ENCODE data around the gene GPR85. TPM values are rescaled to one million over a fixed set of nuclear protein-coding genes. Genes with fewer than 3 reads are reported as not detected.

GPR85 gene
- total and polyA plus RNA-seq, 2 of the 4 experiments (the other 2 are of a cell fraction) = 1.7 to 5.4 TPM

DNA sequence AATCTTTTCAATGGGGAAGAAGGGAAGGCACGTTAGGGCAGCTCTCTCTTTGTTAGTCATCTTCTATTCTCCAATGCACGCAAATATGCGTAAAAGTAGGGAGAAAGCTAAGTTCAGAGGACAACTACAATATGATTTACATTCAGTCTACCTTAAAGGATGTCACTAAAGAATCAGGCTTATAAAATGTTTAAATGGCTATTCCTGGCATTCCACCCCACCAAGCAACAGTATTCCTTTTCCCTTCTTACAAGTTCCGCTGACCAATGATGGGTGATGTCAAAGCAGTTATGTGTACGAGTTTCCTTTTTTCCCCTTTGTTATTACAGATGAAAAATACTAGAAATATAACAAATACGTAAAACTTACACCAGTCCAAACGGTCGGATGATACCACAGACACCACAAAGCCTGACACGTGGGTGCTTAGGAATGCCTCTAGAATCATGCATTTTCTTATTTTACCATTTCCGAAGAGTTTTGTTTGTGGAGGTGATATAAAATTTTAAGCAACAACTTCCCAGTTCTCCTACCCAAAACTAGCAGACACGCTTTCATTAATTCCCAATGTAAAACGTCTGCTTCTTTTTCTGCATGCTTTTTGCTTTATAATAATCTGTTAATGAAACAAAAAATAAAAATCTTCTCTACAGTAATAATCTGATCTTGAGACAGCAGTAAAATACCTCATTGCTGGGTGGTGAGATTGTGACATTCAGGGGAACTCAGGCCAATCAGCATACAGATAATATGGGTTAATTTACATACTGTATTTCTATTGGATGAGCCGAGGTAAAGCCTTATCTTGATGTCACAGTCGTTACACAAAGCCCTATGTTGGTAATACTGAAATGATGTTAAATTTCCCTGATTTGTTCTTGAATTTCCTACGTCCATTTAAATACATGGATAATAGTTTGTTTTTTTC lies 708 bp upstream of the GPR85 start:
- Histone ChIP-seq H3K56ac (ENCODE audit: extremely low read depth, insufficient read depth, low read length) (no peak overlapping the region), H4K8ac (ENCODE audit: low read depth in 2 of 2, low read length in 2 of 2) (peak overlapping the region; percentile 31 to 36; a peak in 3 of 4 replicates), H4K91ac (ENCODE audit: insufficient read depth, low read depth, low read length) (no peak overlapping the region), H3K9me3 (ENCODE audit: control insufficient read depth, insufficient read depth, low read length) (no peaks in the 10 kb centered on the region), H3K4me2 (ENCODE audit: low read depth, low read length) (peak overlapping the region; percentile 94; the same call in 1 of the 2 replicates), H2BK120ac (ENCODE audit: low read depth, low read length) (peak overlapping the region; percentile 43; the same call in 1 of the 2 replicates), H3K4ac (ENCODE audit: low read depth, low read length) (peak overlapping the region; percentile 39; the same call in 1 of the 2 replicates), H3K27me3 (ENCODE audit: control insufficient read depth, insufficient read depth, low read length) (no peaks in the 10 kb centered on the region), H3K9ac (ENCODE audit: low read depth, low read length) (peak overlapping the region; percentile 79), H3K18ac (ENCODE audit: low read depth, low read length) (peak overlapping the region; percentile 83; the same call in 1 of the 2 replicates), H4K20me1 (ENCODE audit: insufficient read depth, low read length) (no peaks in the 10 kb centered on the region), H2AK9ac (replicated peaks; ENCODE audit: low read depth, low read length, poor library complexity) (no peak overlapping the region), H3K4me3 (ENCODE audit: insufficient read depth, low read depth, low read length) (peak overlapping the region; percentile 54), H2BK20ac (ENCODE audit: low read depth, low read length) (no peak overlapping the region), H2AFZ (replicated peaks; ENCODE audit: low read length, poor library complexity) (no peak overlapping the region), H4K5ac (ENCODE audit: low read depth, low read length) (peak overlapping the region; percentile 30; the same call in 1 of the 2 replicates), H3K36me3 (ENCODE audit: control insufficient read depth, insufficient read depth, low read length) (no peaks in the 10 kb centered on the region), H3K27ac (ENCODE audit: insufficient read depth, low read length) (peak overlapping the region; percentile 54; the same call in 1 of the 2 replicates), H2BK5ac (ENCODE audit: low read depth, low read length, poor library complexity, severe bottlenecking) (peak overlapping the region; percentile 75), H2BK15ac (ENCODE audit: low read depth, low read length) (no peak overlapping the region), H3K23ac (ENCODE audit: low read depth, low read length) (peak overlapping the region; percentile 26; the same call in 1 of the 2 replicates), H3K9me1 (ENCODE audit: insufficient read depth, low read length) (no peaks in the 10 kb centered on the region; the same call in 1 of the 2 replicates), H2AK5ac (ENCODE audit: low read depth, low read length) (no peak overlapping the region), H3K14ac (replicated peaks; ENCODE audit: low read depth, low read length) (no peak overlapping the region), H3K79me1 (ENCODE audit: low read depth in 1 of 2, low read length in 2 of 2) (no peaks in the 10 kb centered on the region), H3K4me1 (ENCODE audit: control insufficient read depth, insufficient read depth, low read length) (0 out of 2 replicates have a peak, but pooled peaks cover 3% of the 10 kb centered on the region)
- ChIA-PET POLR2A (ENCODE audit: unreplicated experiment) (no interaction called here), CTCF (no interaction called here)
- dilution Hi-C loops (cut with HindIII; ENCODE audit: low sequenced_read_pairs, unreplicated experiment) (no loop called here), intact Hi-C loops (cut with micrococcal nuclease) (loop anchor here (5.0 to 10.0 kb wide), 2 partner anchors 150 to 337 kb away; a partner anchor contains a TSS), in situ Hi-C loops (cut with MboI; ENCODE audit: low sequenced_read_pairs) (no loop called here)
- DNase-seq = peak; percentile 94
- ATAC-seq (ENCODE audit: low read depth) = peak; percentile 82
- BruUV-seq (replicated peaks) = no TSS peak
- no CpG with 5 or more reads among the region's 15 CpGs for WGBS, 2 experiments (ENCODE audit: extremely low coverage in 2 of 2, insufficient read length in 1 of 2)
- TF ChIP-seq CHD1 (IDR thresholded peaks at IDR 0.05; ENCODE audit: low read depth, low read length) (no peak), RFX5 (IDR thresholded peaks at IDR 0.05; ENCODE audit: low read depth, low read length) (peak; percentile 41; the same call in 1 of the 2 replicates), CEBPB (IDR thresholded peaks at IDR 0.05; ENCODE audit: low read depth, low read length) (peak; percentile 91), POLR2A (IDR thresholded peaks at IDR 0.05; ENCODE audit: low read depth, low read length) (no peak; the same call in 1 of the 2 replicates)
- TF ChIP-seq, protein P1, sequence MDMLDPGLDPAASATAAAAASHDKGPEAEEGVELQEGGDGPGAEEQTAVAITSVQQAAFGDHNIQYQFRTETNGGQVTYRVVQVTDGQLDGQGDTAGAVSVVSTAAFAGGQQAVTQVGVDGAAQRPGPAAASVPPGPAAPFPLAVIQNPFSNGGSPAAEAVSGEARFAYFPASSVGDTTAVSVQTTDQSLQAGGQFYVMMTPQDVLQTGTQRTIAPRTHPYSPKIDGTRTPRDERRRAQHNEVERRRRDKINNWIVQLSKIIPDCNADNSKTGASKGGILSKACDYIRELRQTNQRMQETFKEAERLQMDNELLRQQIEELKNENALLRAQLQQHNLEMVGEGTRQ (IDR thresholded peaks at IDR 0.05; ENCODE audit: low read depth, low read length) = peak; percentile 61; the same call in 1 of the 2 replicates

All from IMR-90 (cell line).